Measurements from ENCODE around the gene HHLA2.

Gene HHLA2

DNA sequence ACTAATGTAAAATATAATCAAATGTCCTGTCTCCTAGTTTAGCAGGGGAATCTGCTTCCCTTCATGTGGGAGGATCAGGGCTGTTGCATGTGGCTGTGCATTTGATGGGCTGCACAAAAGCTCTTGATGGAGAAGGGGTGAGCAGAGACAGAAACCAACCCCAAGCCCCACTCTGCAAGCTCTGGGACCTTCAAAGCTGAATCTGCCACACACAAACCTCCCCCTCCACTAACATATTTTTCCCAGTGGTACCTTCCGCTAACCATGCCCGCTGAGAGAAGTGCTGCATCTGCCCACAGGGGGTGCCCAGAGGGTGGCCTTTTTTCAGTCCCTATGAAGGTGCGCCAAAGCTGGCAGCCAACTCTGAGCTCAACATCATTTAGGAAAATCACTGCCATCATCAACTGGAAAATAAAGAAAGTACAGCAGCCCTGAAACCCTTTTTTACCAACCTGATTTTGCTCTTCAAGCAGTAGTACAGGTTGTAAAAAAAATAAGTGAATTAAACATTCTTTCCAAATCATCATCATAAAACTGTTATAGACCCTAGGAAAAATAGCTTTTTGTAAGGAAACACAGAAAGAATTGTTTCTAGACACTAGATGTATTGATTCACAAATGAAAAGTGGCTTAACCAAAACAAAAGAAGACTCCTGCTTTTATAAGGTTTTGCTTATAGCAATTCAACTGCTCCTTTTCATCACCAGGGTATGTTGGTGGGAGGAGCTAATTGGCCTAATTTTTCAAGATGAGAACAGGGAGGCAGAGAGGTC is 97.0 kb downstream of the HHLA2 start:
- no peak for DNase-seq (ENCODE audit: low read depth in 2 of 2)

DNA sequence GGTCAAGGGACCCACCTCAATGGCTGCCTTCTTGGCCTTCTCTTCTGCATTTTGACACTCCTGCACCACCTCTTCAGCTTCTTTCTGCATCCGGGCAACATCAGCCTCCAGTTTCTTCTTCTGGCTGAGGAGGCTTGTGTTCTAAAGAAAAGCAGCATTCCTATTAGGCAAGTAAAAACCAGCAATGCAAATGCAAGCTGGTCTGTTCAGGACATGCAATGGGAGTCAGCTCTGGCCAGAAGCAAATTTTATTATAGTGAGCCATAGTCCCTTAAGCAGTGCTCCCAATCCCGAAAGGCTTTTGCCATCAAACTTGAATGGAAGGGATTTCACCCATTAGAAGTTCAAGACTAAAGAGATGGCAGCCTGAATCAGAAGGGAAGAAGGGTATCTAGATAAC is 97.7 kb downstream of the HHLA2 start:
- DNase-seq (ENCODE audit: low read depth in 2 of 2): no peak

DNA sequence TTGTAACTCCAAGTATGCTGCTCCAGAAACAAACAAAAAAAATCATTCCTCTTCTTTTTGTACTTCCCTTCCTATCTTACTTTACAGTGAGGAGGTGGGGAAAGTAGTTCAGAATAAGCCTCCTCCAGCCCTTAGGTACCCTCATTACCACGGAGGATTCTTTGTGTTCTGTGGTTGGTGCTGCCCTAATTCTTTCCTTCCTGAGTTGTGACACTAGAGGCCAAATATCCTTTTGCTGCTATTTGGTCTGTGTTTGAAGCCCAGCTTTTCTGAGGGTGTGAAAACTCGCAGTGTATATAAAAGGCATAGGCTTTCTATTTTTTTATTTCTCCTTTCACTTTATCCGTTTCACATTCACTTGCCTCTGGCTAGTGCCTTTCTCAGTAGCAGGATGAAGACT is 98.2 kb downstream of the HHLA2 start:
- DNase-seq (ENCODE audit: low read depth in 2 of 2): no peak

DNA sequence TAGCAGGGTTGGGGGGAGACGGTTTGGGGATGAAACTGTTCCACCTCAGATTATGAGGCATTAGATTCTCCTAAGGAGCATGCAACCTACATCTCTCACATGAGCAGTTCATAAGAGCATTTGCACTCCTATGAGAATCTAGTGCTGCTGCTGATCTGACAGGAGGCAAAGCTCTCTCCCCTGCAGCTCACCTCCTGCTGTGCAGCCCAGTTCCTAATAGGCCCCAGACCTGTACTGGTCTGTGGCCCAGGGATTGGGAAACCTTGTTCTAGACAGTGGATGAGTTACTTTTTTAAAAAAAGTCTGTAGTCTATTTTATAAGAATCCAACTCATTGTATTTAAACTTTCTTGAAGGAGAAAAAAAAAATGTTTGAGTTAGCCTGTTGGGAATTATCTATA is 100.0 kb downstream of the HHLA2 start:
- no peak for DNase-seq (ENCODE audit: low read depth in 2 of 2)

DNA sequence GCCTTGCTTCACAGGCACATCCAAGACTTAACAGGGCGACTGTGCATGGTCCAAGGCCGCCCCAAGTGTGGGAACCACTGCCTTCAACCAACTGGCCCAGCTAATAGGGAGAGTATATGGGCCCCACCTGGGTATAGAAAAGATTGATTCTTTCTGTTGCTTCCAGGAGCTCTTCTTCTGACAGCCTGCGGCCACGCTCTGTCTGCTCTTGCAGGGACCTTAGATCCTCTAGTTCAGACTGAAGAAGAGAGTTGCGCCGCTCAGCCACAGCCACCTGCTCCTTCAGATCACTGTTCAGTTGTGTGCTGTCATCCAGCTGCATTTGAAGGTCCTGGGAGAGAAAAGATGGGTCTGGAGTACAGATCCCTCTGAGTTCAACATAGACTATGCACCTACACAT is 102.2 kb downstream of the HHLA2 start:
- no peak for DNase-seq (ENCODE audit: low read depth in 2 of 2)

DNA sequence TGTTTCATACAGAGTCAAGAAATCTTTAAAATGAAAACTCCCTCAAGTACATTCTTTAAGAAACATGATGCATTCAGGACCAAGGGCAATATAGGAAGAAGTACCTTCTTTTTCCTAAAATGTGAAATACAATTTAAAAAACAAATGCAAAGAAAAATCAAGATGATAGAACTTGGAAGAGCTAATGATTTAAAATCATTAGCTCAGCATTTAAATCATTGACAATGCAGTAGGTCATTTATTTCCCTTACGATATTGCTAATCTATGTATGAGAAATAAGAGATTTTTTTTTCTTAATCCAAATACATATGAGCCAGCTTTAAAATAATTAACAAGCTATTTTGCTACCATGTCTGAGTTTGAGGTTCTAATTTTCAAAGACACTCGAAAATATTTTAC is 105.5 kb downstream of the HHLA2 start:
- no peak for DNase-seq (ENCODE audit: low read depth in 2 of 2)

DNA sequence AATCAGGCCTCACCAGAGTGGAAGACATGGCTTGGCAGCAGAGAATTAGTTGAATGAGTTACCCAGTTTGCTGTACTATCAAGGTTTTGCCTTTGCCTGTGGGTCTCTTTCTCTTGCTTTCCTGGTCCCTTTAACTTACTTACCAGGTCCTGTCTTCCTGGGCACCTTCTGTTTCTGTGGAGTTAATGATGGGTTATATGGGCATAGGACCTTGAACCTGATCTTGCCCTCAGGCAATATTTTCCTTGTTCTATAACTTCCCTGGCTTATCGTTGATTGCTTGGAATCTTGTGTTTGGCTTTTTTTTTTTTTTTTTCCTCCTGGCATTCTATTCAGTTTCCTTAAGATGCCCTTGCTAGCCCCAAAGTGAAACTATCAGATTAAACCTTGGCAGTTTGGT is 106.8 kb downstream of the HHLA2 start:
- no peak for DNase-seq (ENCODE audit: low read depth in 2 of 2)

DNA sequence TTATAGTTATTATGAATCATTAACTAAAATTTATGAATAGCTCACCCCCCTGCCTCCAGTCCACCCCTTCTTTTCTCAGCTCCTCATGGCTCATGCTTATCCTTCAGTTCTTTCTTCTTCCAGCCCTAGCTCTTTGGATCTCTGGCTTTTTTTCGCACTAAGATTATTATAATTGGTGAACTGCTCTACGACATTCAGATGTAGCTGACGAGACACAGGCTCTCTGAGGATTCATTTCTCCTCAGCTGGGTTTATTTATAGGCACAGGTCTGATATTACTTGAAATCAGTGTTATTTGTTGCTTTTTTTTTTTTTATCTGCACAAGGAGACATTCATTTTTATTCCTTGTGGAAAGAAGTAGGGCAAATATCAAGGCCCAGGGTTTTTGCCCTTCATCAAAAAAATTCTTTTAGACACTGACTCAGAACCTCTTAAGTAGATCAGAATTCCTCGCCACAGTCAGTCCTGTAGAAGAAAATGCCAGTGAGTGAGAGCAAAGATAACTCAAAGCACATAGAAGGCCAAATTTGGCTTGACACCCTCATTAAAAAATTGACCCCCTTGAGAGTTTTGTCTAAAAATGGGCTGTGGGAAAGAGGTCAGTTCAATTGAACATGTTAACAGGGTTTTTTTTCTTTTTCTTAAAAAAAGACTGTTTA is 107.5 kb downstream of the HHLA2 start:
- no peak for DNase-seq (ENCODE audit: low read depth in 2 of 2)

DNA sequence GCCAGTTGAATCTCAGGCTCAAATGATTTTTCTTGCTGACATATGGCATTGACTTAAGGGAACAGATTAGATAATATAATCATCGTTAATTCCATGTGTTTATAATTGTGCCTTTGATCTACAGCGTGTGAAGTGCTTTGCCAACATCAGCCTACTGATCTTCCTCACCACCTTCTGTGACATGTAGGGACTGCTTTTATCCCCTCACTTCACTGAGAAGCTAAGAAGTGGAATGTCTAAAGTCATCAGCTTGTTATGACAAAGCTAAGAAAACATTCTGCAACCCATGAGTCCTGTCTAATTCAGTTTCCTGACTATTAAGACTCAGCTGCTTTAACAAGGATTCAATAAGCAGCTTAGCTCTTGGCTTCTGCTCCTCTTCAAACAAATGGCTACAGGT is 108.0 kb downstream of the HHLA2 start:
- DNase-seq (ENCODE audit: low read depth in 2 of 2): no peak

DNA sequence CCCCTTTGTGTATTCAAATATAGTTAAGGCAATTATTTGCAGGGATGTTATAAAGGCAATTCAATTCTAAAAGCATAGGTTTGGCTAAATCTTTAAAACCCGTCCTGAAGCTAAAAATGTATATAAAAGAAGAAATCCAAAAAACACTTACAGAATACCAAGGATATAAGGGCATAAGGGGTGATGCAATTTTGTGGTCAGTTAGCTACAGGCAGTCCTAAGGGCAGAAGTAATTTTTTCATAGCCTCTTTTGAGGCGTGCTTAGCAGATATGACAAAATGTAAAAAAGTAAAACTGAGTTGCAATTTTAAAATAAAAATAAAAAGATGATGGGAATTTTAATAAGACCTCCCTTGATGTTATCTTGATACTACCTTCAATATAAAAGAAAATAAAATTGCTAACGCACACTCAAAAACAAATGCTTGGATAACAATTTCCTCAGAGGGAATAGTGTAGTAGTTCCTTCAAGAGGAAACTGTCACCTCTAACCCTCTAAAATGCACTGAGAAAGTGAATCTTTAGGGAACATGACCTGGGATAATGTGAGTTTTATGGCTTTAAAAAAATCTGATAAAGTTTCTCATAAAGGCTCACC is 109.8 kb downstream of the HHLA2 start:
- no peak for DNase-seq (ENCODE audit: low read depth in 2 of 2)

DNA sequence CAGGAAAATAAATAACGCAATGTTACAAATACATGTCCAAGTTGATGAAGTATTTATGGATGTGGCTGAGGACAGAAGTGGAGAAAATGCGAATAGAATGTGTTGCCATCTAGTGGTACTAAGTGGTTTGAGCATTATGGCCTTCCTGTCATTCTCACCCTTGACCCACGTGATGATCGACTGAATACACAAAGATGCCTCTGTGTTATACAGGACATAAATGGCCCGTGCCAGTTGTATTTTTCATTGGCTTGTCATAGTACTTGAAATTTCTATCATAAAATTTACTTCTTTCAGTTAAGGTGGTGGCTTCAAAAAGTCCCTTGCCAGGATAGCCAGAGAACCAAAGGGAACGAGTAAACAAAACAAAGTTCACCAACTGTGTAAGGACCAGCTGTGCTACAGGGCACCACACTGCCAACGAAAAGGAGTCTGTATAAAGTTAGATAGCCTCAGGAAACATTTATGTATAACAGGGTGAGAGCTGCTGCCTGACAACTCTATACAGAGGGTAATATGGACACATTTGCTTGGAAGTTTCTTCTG is 110.4 kb downstream of the HHLA2 start:
- no peak for DNase-seq (ENCODE audit: low read depth in 2 of 2)

DNA sequence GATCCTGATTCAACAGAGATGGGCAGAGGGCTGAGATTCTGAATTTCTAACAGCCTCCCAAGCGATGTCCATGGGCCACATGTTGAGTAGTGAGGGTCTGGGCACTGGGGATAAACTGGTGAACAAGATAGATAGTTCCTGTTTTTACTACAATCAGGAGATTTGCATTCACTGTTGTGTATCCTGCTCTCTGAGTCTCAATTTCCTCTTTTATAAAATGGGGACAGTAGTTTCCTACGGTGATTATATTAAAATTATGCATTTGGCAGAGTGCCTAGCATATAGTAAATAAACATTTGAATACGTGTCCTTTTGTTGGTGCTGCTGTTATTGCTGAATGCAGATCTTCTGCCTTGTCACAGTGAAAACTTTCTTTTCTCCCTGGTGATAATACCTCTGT is 111.5 kb downstream of the HHLA2 start:
- DNase-seq (ENCODE audit: low read depth in 2 of 2): no peak

DNA sequence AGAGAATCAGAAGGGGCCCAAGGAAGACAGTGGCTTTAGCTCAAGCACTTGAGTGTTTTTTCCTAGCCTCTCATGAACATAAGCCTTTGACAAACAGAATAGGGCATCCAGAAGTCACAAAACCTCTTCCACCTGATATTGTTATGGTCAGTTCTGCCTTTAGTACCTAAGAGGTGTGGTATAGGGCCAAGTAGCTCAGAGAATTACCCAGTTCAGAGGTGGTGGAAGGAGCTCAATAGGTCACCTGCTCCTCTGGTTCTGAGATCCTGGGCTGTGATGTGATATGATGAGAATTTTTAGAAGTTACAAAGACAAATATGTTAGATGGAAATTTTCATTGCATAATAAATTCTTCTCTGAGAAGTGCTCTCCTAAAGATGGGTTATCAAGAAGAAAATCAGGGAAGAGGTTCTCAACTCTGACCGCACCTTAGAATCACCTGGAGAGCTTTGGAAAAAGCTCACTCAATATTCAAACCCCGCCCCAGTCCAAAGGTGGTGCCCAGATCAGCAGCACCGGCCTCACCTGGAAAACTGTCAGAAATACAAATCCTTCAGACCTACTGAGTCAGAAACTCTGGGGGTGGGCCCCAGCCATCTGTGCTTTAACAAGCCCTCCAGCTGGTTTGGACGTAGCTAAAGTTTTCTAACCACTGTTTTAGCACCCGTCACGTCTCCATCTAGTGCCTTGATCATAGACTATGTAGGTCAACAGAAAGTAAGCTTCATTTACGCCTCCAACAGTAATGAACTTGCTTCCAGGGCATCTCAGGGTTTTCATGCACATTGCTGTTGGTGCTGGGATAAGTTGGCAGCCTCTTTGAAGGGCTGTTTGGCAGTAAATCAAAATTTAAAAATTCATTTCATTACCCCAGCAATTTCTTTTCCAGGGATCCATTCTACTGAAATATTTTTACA is 112.8 kb downstream of the HHLA2 start:
- DNase-seq (ENCODE audit: low read depth in 2 of 2): no peak

DNA sequence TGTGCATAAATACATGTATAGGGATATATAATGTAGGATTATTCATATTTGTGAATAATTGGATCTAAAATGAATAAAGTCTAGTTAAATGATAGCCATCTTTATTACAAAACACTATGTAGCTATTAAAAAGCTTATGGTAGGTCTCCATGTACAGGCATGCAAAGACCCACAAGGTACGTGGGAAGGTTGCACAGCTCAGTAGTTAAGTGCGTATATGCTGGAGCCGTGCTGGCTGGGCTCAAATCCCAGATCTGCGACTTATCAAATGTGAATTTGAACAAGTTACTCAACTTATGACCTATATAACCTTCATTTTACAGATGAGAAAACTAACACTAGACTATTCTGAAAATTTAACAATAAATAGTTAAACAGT is 113.4 kb downstream of the HHLA2 start:
- no peak for DNase-seq (ENCODE audit: low read depth in 2 of 2)

DNA sequence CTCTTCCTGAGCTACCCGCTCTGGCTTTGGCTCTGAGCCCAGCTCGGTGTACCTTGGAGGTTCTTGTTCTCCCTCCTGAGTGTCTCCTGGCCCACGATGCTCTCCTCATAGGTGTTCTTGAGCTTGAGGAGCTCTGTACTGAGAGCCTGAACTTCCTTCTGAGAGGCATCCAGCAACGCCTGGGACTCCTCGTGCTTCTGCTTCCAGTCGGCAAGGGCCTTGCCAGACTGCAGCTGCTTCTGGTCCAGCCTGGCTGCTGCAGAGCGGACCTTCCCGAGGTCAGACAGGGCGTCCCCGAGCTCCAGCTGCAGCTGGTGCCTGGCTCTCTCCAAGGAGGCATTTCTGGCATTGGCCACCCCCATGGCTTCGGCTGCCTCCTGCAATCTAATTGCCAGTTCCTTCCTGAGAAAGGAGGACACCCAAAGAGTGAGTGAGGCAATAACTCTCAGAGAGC is 114.2 kb downstream of the HHLA2 start:
- no peak for DNase-seq (ENCODE audit: low read depth in 2 of 2)

DNA sequence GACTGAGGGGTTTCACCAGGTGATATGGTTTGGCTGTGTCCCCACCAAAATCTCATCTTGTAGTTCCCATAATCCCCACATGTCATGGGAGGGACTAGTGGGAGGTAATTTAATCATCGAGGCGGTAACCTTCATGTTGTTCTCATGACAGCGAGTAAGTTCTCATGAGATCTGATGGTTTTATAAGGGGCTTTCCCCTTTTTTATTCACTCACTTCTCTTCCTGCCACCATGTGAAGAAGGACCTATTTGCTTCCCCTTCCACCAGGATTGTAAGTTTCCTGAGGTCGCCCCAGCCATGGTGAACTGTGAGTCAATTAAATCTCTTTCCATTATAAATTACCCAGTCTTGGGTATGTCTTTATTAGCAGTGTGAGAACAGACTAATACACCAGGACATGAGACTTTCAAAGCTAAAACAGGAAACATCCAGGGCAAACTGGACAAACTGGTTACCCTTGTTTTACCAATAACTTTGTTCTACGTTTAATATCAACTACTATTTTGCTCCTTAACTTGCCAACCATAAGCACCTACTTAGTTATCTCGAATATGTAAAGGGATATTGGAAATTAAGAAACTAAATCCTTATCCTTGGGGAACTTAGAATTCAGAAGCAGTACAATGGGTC is 115.9 kb downstream of the HHLA2 start:
- DNase-seq (ENCODE audit: low read depth in 2 of 2): no peak

DNA sequence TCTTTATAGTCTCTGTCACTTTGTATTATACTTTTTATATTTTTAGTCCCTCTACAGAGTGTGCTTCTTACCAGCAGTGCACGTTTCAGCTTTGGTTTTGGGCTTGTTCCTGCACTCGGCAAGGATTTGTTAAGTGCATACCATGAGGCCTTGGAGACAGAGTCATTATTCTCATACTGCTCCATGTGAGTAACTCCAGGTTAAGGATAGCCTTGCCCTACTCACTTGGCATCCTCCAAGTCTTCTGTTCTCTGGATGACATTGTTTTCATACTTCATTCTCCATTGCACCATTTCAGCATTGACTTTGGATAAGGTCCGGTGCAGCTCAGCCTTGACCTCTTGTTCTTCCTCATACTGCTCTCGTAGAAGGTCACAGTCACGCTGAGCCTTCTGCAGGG is 117.7 kb downstream of the HHLA2 start:
- no peak for DNase-seq (ENCODE audit: low read depth in 2 of 2)

DNA sequence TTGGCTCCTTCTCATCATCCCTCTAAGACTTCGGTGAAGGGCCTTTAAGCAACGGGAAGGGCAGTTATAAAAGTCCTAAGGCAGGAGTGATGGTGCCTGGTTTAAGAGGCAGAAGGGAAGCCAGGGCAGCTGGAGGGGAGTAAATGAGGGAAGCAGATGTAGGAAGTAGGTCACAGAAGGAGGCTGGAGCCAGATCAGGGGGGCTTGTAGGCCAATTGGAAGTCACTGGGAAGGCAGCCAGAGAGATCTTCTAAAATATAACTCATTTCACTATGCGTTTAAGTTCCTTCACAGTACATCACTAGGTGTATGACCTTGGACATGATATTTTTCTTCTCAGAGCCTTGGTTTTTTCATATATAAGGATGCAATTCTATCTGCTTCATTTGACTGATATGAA is 119.3 kb downstream of the HHLA2 start:
- DNase-seq (ENCODE audit: low read depth in 2 of 2): no peak

DNA sequence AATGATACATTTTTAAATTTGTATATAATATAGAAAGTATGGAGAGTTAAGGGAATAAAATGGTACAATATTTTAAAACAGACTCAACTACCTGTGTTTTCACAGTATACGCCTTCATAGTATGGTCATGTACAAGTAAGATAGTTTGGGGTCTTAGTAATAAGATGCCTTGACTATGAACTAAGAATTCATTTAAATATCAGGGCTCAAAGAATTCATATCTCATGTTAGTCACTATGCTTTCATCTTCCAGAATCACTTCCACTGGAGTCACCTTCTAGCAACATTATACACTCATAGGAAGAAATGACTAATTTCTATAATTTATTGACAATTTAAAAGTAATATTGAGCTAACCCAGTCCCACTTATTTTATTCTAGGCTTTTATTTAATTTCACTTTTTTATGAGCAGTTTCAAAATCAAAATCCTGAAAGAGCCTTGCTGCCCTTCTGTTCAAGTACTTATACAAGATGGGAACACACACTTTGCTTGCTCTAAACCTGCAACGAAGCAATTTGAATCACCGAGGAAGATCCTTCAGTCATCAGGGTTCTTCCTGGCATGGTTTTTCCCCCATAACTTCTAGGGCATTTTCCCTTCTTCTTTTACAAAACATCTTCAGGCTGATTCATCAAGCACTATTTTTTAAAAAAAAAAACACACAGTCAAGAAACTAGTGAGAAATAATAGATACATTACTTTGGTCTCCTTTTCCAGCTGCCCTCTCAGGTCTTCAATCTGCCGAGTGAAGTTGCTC is 119.9 kb downstream of the HHLA2 start:
- DNase-seq (ENCODE audit: low read depth in 2 of 2): no peak

DNA sequence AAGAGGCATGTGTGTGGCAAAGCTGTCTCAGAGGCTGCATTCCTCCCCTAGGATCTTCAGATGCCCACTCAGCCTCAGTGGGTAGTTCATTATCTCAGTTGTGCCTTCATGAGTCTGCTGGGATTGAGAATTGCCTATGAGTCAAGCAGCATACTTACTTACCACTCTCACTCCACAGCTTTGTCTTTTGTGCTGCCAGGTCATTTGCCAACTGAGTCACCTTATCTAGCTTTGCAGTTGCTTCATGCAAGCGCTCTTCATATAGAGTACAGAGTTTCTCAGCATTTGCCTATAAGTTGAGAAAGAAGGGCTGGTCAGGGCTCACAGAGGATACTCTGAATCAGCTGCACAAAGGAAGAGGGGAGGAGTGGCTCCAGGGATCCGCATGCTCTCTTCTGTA is 124.6 kb downstream of the HHLA2 start:
- no peak for DNase-seq (ENCODE audit: low read depth in 2 of 2)
